ENCODE measurements around the gene EIF5A.
"Not testable (repeated sequence)": the region's sequence is repeated elsewhere in the genome, so short reads cannot be mapped to it uniquely, and the experiment has no call there.

EIF5A gene

GRCh38 chr17:7332600-7333069 is 25.2 kb downstream of the EIF5A start:
- not testable (repeated sequence) for DNase-seq

DNA sequence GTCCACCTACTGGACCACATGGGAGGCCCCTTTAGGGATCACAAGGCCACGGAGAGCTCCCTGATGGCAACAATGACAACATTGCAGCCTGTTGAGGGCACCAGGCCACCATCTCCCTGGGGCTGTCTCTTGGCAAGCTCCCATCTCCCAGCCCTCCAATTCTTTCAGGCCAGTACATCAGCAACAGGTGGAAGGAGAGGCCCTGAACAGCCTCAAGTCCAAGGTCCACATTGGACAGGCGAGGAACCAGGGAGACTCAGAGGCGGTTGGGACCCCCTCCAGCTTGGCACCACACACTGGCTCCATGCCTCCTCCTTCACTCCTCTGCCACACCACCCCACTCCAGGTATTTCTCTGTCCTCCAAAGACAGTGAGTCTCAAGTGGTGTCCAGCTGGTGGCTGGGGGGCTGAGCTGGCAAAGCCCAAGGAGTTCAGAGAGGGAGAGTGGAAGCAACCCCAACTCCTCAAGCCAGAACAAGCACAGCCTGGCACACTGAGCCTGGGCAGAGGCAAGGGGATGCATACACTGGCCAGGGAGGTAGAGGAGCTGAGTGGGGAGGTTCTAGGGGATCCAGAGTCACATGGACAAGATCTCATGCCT is 27.6 kb downstream of the EIF5A start:
- no peak for DNase-seq

DNA sequence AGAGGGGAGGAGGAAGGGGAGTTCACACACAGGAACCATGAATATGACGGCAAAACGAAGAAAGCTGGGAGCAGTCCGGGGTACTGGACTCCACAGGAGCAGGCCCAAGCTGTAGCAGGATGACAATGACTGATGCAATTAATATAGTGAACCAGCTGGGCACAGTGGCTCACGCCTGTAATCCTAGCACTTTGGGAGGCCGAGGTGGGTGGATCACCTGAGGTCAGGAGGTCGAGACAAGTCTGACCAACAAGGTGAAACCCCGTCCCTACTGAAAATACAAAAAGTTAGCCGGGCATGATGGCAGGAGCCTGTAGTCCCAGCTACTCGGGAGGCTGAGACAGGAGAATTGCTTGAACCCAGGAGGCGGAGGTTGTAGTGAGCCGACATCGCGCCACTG is 28.3 kb downstream of the EIF5A start:
- DNase-seq: not testable (repeated sequence)

GRCh38 chr17:7336240-7337175 is 29.1 kb downstream of the EIF5A start, which contains the start of gene ACAP1:
Gene ACAP1 (plus strand): TSS chr17:7336529. CDS start chr17:7336735, 206 bp downstream.
- peak; percentile 19 for DNase-seq

DNA sequence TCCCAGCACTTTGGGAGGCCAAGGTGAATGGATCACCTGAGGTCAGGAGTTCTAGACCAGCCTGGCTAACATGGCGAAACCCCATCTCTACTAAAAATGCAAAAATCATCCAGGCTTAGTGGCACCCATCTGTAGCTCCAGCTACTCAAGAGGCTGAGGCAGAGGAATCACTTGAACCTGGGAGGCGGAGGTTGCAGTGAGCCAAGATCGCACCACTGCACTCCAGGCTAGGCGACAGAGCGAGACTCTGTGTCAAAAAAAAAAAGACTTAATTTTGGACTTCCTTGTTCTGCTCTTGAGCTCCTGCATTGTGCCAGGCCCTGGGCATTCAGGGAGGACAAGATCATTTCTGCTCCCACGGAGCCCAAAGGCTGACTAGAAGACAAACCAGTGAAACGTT is 30.2 kb downstream of the EIF5A start:
- not testable (repeated sequence) for DNase-seq

GRCh38 chr17:7340179-7340578 is 32.8 kb downstream of the EIF5A start:
- DNase-seq: no peak

GRCh38 chr17:7341842-7342241 is 34.4 kb downstream of the EIF5A start:
- no peak for DNase-seq

DNA sequence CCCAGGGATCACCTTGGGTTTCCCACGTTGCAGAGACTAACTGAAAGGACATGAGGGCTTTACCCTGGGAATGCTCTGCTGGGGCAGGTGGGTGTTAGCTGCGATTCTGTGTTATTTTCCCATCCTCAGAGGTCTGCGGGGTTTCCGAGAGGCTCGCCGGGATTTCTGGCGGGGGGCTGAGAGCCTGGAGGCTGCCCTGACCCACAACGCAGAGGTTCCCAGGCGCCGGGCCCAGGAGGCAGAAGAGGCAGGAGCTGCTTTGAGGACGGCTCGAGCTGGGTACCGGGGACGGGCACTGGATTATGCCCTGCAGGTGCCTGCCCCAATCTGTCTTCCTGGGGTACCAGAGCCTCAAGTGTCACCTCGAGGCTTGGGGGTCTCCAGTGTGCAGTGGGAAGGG is 35.8 kb downstream of the EIF5A start:
- DNase-seq: no peak

DNA sequence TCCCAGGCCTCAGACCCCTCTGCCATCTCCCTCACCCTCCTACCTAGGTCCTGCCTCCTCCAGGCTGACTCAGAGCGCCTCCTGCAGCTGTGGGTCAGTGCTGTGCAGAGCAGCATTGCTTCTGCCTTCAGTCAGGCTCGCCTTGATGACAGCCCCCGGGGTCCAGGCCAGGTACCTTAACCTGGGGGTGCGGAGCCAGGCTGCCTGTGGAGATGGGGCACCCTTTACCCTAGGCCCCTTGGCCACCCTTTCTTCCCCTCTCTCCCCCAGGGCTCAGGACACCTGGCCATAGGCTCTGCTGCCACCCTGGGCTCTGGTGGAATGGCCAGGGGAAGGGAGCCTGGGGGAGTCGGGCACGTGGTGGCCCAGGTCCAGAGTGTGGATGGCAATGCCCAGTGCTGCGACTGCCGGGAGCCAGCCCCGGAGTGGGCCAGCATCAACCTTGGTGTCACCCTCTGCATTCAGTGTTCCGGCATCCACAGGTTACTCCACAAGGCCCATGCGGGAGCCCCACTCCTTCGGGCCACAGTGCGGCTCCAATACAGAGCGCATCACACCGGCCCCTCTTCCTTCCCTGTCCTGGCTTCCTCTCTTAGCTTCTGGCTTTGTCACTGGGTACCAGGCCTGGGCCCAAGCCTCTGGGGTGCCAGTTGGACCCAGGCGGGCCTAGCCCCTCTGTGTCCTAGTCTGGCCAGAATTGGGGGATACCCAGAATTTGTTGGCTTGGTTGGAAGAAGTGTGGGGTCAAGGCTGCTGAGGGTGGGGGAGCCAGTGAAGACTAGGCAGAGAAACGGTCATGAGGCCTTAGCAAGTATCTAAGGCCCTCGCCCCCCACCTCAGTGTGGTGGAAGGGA is 39.6 kb downstream of the EIF5A start:
- peak; percentile 31 for DNase-seq

- peak; percentile 34 for DNase-seq
Observed at GRCh38 chr17:7347630-7348477, 40.4 kb downstream of the EIF5A start.

DNA sequence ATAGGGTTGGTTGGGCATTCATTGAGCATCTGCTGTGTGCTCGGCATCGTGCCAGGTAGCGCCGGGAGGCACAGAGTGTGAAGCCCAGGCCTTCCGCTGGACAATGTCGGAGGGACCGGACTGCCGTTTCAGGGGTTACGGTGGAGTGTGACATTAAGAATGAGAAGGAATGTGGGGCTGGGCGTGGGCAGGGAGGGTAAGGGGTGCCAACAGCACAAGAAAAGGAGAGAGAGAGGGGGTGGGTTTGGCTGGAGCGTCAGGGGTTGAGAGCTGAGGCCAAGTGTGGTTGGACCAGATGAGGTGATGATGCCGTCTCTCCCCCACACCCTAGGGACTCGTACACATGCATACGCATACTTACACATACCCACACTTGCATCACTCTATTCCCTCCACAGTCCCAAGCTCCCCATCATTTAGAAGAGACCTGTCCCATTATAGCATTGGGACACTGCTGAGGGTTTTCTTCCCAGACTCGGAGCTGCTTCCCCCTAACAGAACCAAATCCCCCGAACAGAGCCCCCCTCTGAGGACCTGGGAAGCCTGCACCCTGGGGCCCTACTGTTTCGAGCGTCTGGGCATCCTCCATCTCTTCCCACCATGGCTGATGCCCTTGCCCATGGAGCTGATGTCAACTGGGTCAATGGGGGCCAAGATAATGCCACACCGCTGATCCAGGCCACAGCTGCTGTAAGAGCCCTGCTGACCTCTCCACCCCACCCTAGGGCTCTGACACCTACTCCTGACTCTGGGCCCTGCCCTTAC is 41.2 kb downstream of the EIF5A start:
- no peak for DNase-seq

DNA sequence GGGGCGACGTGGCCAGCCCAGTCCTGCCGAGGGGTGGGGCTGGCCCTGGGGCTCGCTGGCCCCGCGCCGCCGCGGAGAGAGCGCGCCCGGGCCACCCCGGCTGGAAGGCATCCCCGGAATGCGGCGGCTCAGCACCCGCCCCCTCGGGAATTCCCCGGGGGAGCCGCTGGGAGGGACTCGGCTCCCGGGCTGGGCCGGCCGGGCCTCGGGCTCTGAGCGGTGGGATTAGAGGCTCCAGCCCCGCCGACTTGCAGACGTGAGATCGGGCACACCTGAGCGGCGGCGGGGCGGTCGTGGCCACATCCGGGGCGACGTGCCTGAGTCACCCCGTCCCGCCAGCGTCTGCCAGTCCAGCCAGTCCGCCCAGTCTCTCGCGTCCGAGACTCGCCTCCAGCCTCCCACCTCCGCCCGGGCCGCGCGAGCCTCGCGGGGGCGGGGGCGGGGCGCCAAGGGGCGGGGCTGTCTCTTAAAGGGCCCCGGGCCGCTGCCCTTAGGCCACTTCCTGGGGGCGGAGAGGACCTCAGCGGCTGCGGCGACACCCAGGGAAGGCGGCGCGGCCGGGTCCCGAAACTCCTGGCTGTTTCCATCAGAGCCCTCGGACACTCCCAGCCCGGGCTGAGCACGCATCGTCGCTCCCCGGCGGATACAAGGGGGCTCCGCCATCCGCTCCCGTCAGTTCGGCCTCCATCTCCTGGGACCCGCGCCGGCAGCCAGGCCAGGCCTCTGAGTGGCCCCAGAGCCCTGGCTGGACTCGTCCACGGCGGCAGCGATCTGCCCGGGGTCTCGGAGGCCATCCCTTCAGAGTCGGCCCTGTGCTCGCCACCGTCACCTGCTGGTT is 44.5 kb downstream of the EIF5A start, which contains the start of gene KCTD11:
Gene KCTD11, plus strand, starts transcription at position 498 of the 838 bp plus-strand sequence.
- DNase-seq: peak; percentile 91

DNA sequence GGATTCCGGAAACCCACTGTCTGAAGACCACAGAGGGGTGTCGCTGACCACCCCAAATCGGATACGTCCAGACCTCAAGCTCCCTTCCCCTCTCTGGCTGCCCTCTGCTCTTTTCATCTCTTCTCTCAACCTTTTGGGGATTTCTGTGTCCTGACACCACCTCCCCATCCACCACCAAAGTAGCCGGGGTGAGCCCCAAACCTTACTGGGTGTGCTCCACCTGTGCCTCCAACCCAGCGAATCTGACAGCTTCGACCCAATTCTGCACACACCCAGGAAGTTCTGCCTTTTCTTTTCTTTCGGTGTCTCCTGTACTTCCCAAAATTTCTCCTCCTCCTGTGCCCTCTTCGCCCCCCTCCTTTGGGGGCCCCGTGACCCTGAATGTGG is 45.1 kb downstream of the EIF5A start:
- no peak for DNase-seq

DNA sequence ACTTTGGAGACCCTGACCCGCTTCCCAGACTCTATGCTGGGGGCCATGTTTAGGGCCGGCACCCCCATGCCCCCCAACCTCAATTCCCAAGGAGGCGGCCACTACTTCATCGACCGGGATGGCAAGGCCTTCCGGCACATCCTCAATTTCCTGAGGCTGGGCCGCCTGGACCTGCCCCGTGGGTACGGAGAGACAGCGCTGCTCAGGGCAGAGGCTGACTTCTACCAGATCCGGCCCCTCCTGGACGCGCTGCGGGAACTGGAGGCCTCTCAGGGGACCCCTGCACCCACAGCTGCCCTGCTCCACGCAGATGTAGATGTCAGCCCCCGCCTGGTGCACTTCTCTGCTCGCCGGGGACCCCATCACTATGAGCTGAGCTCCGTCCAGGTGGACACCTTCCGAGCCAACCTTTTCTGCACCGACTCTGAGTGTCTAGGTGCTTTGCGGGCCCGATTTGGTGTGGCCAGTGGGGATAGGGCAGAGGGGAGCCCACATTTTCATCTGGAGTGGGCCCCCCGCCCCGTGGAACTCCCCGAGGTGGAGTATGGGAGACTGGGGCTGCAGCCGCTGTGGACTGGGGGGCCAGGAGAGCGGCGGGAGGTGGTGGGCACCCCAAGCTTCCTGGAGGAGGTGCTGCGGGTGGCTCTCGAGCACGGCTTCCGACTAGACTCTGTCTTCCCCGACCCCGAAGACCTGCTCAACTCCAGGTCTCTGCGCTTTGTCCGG is 45.6 kb downstream of the EIF5A start:
- no peak for DNase-seq

DNA sequence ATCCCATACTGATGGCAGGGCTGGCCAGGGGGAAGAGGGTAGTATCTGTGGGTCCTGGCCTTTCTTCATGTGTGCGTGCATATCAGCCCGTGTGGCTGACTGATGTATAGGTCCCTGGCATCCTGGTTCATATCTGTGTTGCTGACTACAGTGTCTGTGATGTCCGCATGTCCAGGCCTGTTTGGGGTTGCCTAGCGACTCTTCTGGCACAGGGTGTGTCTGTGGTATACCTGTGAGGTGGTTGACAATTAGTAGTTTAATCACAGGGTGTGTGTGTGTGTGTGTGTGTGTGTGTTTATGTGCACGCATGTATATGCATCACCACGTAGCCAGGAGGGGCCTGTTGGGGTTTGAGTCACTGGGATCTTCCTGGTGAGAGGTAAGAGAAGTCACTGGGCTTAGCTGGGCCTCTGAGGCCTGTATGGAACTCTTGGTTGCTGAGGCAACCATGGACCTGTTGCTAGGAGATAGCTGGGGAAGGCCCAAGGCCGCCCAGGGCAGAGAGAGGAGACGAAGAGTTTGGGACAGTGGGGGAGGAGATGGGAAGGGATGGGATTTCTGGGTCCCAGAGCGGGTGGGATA is 46.9 kb downstream of the EIF5A start:
- DNase-seq: no peak

DNA sequence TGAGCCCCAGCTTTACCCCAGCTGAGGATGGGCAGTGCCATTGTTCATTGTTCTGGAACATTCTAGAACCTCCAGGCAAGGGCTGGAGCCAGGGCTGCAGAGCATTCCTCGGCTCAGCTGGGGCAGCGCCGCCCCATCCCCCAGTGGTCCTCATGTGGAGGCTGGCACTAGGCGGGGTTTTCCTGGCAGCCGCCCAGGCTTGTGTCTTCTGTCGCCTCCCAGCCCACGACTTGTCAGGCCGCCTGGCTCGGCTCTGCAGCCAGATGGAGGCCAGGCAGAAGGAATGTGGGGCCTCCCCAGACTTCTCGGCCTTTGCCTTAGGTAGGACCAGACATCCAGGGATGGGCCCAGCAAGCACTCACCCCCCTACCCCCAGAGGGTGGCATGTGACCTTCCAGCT is 47.6 kb downstream of the EIF5A start, which contains the start of gene TMEM95:
Gene TMEM95, plus strand, starts transcription at position 104 of the 400 bp plus-strand sequence. Its CDS starts 49 bp downstream, at position 153.
- peak; percentile 62 for DNase-seq

GRCh38 chr17:7355573-7355972 is 48.1 kb downstream of the EIF5A start:
- DNase-seq: no peak

DNA sequence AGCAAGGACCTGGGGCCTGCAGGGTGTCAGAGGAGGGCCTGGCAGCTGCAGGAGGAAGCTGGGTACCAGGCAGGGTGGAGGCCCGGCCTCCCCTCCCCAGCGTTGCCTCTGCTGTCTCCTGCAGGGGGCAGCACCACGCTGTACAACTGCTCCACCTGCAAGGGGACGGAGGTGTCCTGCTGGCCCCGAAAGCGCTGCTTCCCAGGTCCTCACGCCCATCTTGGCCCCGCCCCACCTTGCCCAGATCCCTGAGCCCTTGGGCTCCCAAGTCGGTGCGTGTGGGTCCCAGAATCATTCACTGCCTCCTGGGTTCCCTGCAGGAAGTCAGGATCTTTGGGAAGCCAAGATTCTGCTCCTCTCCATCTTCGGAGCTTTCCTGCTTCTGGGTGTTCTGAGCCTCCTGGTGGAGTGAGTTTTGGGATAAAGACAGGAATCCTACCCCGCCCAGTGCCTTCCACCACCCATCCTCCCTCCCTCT is 48.7 kb downstream of the EIF5A start:
- peak; percentile 79 for DNase-seq

DNA sequence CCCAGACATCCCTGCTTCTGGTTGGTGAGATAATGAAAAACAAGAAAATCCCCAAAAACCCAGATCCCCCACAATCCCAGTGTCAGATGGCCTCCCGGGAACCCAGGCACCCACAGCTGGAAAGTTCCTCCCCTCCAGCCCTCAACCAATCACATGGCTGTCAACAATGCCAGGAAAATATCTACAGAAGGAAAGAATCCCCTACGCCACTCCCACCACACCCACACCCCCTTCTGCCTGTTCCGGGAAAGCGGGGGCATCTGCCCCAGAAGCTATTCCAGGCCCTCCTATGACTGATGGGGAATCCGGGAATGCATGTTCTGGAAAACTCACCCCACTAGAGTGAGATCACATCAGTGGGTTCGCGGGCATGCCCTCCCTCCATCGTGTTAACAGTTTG is 49.3 kb downstream of the EIF5A start:
- DNase-seq: no peak

Data from right hindlimb (tissue), 1 donor.